GM20000 (cell line): Measurements from ENCODE around the gene DDIT3.
"Not testable (repeated sequence)": the region's sequence is repeated elsewhere in the genome, so short reads cannot be mapped to it uniquely, and the experiment has no call there.

Experiments
- DNase-seq: peaks from one replicate; pipeline ENCODE4 v3.0.0; 2012; ENCODE audit warnings: low spot score
- TF ChIP-seq, protein P1 (sequence below): IDR thresholded peaks from 2 replicates; pipeline ENCODE4 v1.5.1; 2012; ENCODE audit warnings: mild to moderate bottlenecking, control low read depth; ENCODE audit errors: extremely low read depth, missing control alignments

DDIT3 gene, protein sequence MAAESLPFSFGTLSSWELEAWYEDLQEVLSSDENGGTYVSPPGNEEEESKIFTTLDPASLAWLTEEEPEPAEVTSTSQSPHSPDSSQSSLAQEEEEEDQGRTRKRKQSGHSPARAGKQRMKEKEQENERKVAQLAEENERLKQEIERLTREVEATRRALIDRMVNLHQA

DNA sequence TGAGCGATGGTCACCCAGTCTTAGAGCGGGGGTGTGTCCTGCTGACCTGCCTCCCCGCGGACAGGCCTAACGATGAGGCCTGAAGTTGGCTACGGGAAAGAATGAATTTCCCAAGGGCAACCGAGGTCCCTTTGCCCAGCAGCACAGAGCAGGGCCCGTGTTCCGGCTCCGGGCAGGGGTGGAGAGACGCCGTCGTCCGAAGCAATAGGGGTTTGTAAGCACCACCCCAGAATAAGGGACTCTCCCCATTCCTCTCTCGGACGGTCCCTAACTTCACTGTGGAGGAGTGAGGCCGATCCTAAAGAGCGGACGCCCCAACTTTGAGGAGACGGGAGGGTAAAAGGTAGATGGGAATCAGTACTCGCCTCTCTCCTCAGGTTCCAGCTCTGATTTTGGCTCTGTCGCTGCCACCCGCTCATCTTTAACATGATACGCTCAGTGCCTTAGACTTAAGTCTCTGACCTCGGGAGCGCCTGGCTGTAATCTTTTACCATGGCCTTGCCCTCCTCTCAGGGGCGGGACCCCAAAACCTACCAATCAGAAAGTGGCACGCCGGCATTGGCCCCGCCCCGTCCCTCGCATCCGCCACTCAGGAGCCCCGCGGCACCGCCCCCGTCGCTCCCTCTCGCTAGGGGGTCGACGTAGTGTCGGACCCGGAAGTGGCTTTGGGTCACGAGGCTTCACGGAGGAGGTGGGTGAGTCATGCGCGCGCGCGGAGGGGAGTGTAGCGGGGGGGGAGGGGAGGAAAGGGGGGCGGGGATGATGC, at the start of gene DDIT3:
Gene DDIT3, minus strand, starts transcription at position 462 of the 766 bp plus-strand sequence. CDS start 3,108 bp downstream, outside the sequence.
- DNase-seq: peak; percentile 96
- TF ChIP-seq, protein P1, sequence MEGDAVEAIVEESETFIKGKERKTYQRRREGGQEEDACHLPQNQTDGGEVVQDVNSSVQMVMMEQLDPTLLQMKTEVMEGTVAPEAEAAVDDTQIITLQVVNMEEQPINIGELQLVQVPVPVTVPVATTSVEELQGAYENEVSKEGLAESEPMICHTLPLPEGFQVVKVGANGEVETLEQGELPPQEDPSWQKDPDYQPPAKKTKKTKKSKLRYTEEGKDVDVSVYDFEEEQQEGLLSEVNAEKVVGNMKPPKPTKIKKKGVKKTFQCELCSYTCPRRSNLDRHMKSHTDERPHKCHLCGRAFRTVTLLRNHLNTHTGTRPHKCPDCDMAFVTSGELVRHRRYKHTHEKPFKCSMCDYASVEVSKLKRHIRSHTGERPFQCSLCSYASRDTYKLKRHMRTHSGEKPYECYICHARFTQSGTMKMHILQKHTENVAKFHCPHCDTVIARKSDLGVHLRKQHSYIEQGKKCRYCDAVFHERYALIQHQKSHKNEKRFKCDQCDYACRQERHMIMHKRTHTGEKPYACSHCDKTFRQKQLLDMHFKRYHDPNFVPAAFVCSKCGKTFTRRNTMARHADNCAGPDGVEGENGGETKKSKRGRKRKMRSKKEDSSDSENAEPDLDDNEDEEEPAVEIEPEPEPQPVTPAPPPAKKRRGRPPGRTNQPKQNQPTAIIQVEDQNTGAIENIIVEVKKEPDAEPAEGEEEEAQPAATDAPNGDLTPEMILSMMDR: no peak

DNA sequence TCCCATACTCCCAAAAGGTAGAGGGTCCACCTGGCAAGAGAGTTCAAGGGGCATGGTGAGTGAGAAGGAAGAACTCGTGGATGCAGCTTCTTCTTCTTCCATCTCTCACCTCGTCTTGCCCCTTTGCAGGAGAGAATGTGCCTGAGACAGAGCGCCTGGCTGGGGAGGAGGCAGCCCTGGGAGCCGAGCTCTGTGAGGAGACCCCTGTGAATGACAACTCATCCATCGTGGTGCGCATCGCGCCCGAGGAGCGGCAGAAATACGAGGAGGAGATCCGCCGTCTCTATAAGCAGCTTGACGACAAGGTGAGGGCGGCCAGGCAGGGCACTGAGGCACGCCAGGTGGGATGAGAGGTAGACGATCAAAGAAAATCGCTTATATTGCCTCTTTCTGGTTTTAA, 49.5 kb upstream of the DDIT3 start:
- no peak for DNase-seq
- TF ChIP-seq, protein P1: no peak

DNA sequence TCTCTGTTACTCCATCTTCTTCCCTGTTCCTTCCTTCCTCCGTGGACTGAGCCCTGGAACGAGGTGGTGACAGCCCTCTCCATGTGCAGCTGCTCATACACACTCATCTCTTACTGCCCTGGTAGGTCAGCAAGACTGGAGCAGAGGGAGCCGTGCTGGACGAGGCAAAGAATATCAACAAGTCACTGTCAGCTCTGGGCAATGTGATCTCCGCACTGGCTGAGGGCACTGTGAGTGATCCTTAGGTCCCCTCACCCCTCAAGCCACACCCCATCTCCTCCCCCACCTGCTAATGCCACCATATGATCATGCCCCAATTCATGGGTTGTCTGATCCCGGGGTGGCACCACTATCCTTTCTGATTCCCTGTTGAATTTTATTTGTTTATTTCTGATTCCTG, 48.5 kb upstream of the DDIT3 start:
- TF ChIP-seq, protein P1: no peak
- no peak for DNase-seq

DNA sequence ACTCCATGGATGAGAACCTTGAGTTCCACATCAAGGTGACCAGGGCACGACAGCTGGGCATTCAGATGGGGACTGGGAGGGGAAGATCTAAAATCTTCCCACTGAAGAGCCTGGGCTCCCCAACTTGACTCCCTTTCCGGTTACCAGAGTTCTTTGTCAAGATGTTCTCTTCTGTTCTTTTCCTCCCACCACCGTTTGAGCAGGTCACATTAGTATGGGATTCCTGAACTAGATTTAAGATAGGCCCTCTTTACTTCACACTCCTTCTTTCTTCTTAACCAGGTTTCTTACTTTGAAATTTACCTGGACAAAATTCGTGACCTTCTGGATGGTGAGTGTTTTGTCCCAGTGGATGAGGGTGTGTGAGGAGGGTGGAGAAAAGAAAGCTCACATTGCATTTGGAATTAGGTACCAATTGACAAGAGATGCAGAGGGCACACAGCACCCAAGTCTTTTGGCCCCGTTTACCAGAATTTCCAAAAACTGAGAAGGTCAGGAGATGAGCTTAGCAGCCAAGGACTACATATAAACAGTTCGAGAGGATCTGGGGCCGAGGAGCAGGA, 43.9 kb upstream of the DDIT3 start:
- no peak for DNase-seq
- TF ChIP-seq, protein P1: no peak

DNA sequence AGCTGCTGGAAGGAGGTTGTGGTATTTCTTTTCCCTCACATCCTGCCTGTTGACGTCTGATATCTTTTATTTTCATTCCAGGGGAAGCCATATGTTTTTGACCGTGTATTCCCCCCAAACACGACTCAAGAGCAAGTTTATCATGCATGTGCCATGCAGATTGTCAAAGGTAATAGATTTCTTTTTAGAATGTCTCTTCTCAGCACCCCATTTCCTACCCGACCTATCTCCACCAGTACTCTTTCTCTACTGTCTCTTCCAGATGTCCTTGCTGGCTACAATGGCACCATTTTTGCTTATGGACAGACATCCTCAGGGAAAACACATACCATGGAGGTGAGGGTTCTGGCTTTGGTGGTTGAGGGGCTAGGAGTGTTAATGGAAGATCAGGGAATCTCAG, 43.0 kb upstream of the DDIT3 start:
- DNase-seq: no peak
- TF ChIP-seq, protein P1: no peak

DNA sequence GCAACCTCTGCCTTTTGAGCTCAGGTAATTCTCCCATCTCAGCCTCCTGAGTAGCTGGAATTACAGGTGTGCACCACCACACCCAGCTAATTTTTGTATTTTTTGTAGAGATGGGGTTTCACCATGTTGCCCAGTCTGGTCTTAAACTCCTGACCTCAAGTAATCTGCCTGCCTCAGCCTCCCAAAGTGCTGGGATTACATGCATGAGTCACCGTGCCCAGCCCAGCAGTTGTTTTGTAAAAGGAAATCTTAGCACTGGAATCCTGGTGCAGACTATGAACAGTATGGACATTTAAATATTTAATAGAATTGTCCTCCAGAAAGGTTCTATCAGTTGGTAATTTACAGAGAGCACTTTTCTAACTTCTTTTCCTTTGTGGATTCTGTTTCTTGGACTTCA, 40.8 kb upstream of the DDIT3 start:
- DNase-seq: not testable (repeated sequence)

DNA sequence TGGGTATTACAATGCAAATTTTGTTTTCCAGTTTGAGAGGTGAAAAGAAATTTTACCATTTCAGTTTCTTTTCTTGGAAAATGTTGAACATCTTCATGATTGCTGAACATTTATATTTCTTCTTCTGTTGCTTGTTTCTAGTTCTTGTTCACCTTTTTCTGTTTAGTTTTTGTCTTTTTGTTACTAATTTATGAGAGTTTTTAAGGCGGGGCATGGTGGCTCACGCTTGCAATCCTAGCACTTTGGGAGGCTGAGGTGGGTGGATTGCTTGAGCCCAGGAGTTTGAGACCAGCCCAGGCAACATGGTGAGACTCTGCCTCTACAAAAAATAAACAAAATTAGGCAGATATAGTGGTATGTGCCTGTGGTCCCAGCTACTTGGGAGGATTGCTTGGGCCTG, 40.2 kb upstream of the DDIT3 start:
- no peak for DNase-seq
- TF ChIP-seq, protein P1: no peak
